Sigmoid colon (tissue), 4 donors: ENCODE measurements around the gene NDST1.

ENCODE experiments used
- EP300 ChIP-seq, 4 donors: sonication (generic); formaldehyde crosslinking; IDR thresholded peaks; one replicate each; pipeline ENCODE4 v1.6.1; 2017; ENCODE audit warnings: antibody characterized with exemption in 4 of 4
- POLR2A ChIP-seq, 2 donors: fragments of 450-650 bp; IDR thresholded peaks; one replicate each; pipeline ENCODE4 v1.6.1; 2016; ENCODE audit warnings: antibody characterized with exemption in 2 of 2, mild to moderate bottlenecking in 2 of 2, moderate library complexity in 2 of 2
- POLR2AphosphoS5 ChIP-seq, 4 donors: sonication (generic); formaldehyde crosslinking; IDR thresholded peaks; one replicate each; pipeline ENCODE4 v1.6.1; 2017; ENCODE audit warnings: antibody characterized with exemption in 4 of 4
- TF ChIP-seq, protein P1 (sequence below), 4 experiments: fragments of 450-650 bp in 3 of 4; fragments of 200-600 bp in 1 of 4; IDR thresholded peaks; one replicate each; pipeline ENCODE4 v1.5.1; 2016 to 2019; ENCODE audit warnings: antibody characterized with exemption in 4 of 4, mild to moderate bottlenecking in 3 of 4, moderate library complexity in 2 of 4

DNA sequence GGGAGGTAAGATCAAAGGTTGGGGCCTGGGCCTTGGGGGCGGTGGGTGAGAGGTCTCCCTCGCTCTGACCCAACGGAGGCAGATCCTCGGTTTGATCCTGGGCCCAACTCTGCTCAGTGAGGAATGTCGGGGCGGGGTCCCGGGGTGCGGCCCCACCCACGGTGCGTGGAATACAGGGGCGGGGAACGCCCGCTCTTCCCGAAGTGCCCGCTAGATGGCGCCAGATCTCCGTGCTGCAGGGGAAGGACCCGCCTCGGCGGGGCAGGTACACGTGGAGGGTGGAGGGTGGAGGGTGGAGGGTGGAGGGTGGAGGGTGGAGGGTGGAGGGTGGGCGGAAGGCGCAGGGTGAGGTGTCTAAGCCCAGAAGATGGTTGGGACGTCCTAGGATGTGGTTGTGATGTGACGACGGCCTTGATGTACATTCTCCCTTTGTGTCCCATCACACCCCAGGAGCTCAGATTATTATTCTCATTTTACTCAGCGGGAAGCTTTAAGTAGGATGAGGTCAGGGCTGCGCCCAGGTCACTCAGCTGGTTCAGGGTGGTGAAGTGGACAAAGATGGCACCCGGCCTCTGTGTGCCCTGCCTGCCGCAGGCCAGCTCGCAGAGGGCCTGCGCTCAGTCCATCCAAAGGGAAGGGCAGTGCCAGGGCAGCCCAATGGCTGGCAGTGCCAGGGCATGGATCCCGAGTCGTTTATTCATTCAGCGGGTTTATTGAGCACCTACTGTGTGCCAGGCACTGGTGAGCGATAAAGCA lies 49.0 kb upstream of the NDST1 start:
- TF ChIP-seq, protein P1, sequence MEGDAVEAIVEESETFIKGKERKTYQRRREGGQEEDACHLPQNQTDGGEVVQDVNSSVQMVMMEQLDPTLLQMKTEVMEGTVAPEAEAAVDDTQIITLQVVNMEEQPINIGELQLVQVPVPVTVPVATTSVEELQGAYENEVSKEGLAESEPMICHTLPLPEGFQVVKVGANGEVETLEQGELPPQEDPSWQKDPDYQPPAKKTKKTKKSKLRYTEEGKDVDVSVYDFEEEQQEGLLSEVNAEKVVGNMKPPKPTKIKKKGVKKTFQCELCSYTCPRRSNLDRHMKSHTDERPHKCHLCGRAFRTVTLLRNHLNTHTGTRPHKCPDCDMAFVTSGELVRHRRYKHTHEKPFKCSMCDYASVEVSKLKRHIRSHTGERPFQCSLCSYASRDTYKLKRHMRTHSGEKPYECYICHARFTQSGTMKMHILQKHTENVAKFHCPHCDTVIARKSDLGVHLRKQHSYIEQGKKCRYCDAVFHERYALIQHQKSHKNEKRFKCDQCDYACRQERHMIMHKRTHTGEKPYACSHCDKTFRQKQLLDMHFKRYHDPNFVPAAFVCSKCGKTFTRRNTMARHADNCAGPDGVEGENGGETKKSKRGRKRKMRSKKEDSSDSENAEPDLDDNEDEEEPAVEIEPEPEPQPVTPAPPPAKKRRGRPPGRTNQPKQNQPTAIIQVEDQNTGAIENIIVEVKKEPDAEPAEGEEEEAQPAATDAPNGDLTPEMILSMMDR (IDR thresholded peaks at IDR 0.05): peak; percentile 51 to 92 (median 60)
- TF ChIP-seq POLR2A (IDR thresholded peaks at IDR 0.05) (no peak), POLR2AphosphoS5 (IDR thresholded peaks at IDR 0.05) (no peak), EP300 (IDR thresholded peaks at IDR 0.05) (no peak)
